T-helper 2 cell (primary cell): ENCODE results near the gene SERPIND1.

Source experiments
- DNase-seq, 5 experiments: peaks; one replicate each; pipeline versions ENCODE4 v3.0.0 to v3.0.0-alpha.2; 2012 to 2022

SERPIND1 gene

GRCh38 chr22:20793748-20794649 lies 20.1 kb downstream of the SERPIND1 start:
- no peak for DNase-seq

- no peak for DNase-seq
Measured at GRCh38 chr22:20794650-20795413, 20.9 kb downstream of the SERPIND1 start.

GRCh38 chr22:20796731-20797130 lies 22.8 kb downstream of the SERPIND1 start:
- no peak for DNase-seq

GRCh38 chr22:20798218-20798617 lies 24.3 kb downstream of the SERPIND1 start:
- no peak for DNase-seq

GRCh38 chr22:20798974-20799373 lies 25.1 kb downstream of the SERPIND1 start:
- no peak for DNase-seq

- DNase-seq: no peak
Measured at GRCh38 chr22:20799449-20799848, 25.5 kb downstream of the SERPIND1 start.

- DNase-seq: no peak
Measured at GRCh38 chr22:20802452-20802851, 28.5 kb downstream of the SERPIND1 start.

- DNase-seq: no peak
Measured at GRCh38 chr22:20802922-20803553, 29.1 kb downstream of the SERPIND1 start.

- DNase-seq: peak in 1 of 5 experiments; percentile 48
Measured at GRCh38 chr22:20803696-20804324, 29.9 kb downstream of the SERPIND1 start.

- DNase-seq: no peak
Measured at GRCh38 chr22:20804650-20805049, 30.7 kb downstream of the SERPIND1 start.

GRCh38 chr22:20805972-20806471 lies 32.1 kb downstream of the SERPIND1 start:
- DNase-seq: no peak

- no peak for DNase-seq
Measured at GRCh38 chr22:20807315-20807752, 33.4 kb downstream of the SERPIND1 start.

- no peak for DNase-seq
Measured at GRCh38 chr22:20808844-20809243, 34.9 kb downstream of the SERPIND1 start.

- no peak for DNase-seq
Measured at GRCh38 chr22:20809538-20810185, 35.7 kb downstream of the SERPIND1 start.

- no peak for DNase-seq
Measured at GRCh38 chr22:20810645-20811044, 36.7 kb downstream of the SERPIND1 start.

- DNase-seq: no peak
Measured at GRCh38 chr22:20811171-20811570, 37.3 kb downstream of the SERPIND1 start.

GRCh38 chr22:20811971-20812660 lies 38.2 kb downstream of the SERPIND1 start:
- DNase-seq: no peak

GRCh38 chr22:20813056-20813455 lies 39.1 kb downstream of the SERPIND1 start:
- no peak for DNase-seq

GRCh38 chr22:20814221-20814808 lies 40.4 kb downstream of the SERPIND1 start:
- DNase-seq: no peak

GRCh38 chr22:20815477-20816050 lies 41.7 kb downstream of the SERPIND1 start:
- DNase-seq: no peak

GRCh38 chr22:20816559-20816958 lies 42.6 kb downstream of the SERPIND1 start:
- no peak for DNase-seq
